Fibroblast of peridontal ligament (primary cell): ENCODE results near the gene TGFBR1.
A peak's percentile ranks its signal among the peaks of the same experiment; 100 is the strongest.

Experiments used
- DNase-seq: peaks from one replicate; pipeline ENCODE4 v3.0.0-alpha.2; 2010; ENCODE audit errors: extremely low read depth

The TGFBR1 gene

GRCh38 chr9:99169982-99170761 lies 65.3 kb downstream of the TGFBR1 start:
- DNase-seq: no peak

- DNase-seq: no peak
Measured at GRCh38 chr9:99171225-99172123, 66.6 kb downstream of the TGFBR1 start.

- no peak for DNase-seq
Measured at GRCh38 chr9:99172124-99173091, 67.5 kb downstream of the TGFBR1 start.

GRCh38 chr9:99173570-99174504 lies 68.9 kb downstream of the TGFBR1 start:
- no peak for DNase-seq

- DNase-seq: no peak
Measured at GRCh38 chr9:99176527-99177013, 71.7 kb downstream of the TGFBR1 start.

- no peak for DNase-seq
Measured at GRCh38 chr9:99177576-99178366, 72.9 kb downstream of the TGFBR1 start.

- no peak for DNase-seq
Measured at GRCh38 chr9:99178912-99179872, 74.3 kb downstream of the TGFBR1 start.

- no peak for DNase-seq
Measured at GRCh38 chr9:99180199-99180598, 75.3 kb downstream of the TGFBR1 start.

GRCh38 chr9:99180662-99181061 lies 75.7 kb downstream of the TGFBR1 start:
- DNase-seq: no peak

- DNase-seq: no peak
Measured at GRCh38 chr9:99181206-99181605, 76.3 kb downstream of the TGFBR1 start.

- peak; percentile 71 for DNase-seq
Measured at GRCh38 chr9:99181621-99182020, 76.7 kb downstream of the TGFBR1 start.

- DNase-seq: peak; percentile 68
Measured at GRCh38 chr9:99182356-99182755, 77.4 kb downstream of the TGFBR1 start.

- no peak for DNase-seq
Measured at GRCh38 chr9:99183616-99184015, 78.7 kb downstream of the TGFBR1 start.

GRCh38 chr9:99184110-99184474 lies 79.2 kb downstream of the TGFBR1 start:
- DNase-seq: no peak

GRCh38 chr9:99184475-99185347 lies 79.8 kb downstream of the TGFBR1 start:
- peak; percentile 93 for DNase-seq

GRCh38 chr9:99185348-99185632 lies 80.4 kb downstream of the TGFBR1 start:
- no peak for DNase-seq

- no peak for DNase-seq
Measured at GRCh38 chr9:99185934-99186333, 81.0 kb downstream of the TGFBR1 start.

- DNase-seq: no peak
Measured at GRCh38 chr9:99187311-99187710, 82.4 kb downstream of the TGFBR1 start.
